Calu3 (cell line): ENCODE data around the gene FRK. TPM values are rescaled to one million over a fixed set of nuclear protein-coding genes. Genes with fewer than 3 reads are reported as not detected.
A peak's percentile ranks its signal among the peaks of the same experiment; 100 is the strongest.

Experiments
- BruUV-seq: library from RNA; stranded (reverse); fragments of 400-500 nt; replicated peaks from 2 replicates; lab custom pipeline; 2021; lab: Mats Ljungman, UMichigan
- CTCF ChIA-PET: fragments of 300-600 bp; sonication (Branson Sonifier 250); formaldehyde crosslinking; loops from one replicate; lab custom pipeline; 2022; ENCODE audit warnings: antibody characterized with exemption; lab: Charles Lee
- DNase-seq: peaks from one replicate; pipeline ENCODE4 v3.0.0; 2022
- H3K27ac Mint-ChIP-seq: one replicate; pipeline ENCODE4 v1.8.0; 2022; ENCODE audit warnings: mixed read lengths; ENCODE audit not compliant: unreplicated experiment
- H3K27me3 Mint-ChIP-seq: one replicate; pipeline ENCODE4 v1.8.0; 2022; ENCODE audit warnings: mixed read lengths; ENCODE audit not compliant: unreplicated experiment
- H3K36me3 Mint-ChIP-seq: one replicate; pipeline ENCODE4 v1.8.0; 2022; ENCODE audit warnings: mild to moderate bottlenecking, moderate library complexity, mixed read lengths; ENCODE audit not compliant: insufficient read depth, unreplicated experiment
- H3K4me1 Mint-ChIP-seq: one replicate; pipeline ENCODE4 v1.8.0; 2022; ENCODE audit warnings: mild to moderate bottlenecking, low read depth, mixed read lengths; ENCODE audit not compliant: unreplicated experiment
- H3K4me3 Mint-ChIP-seq: one replicate; pipeline ENCODE4 v1.8.0; 2022; ENCODE audit warnings: mild to moderate bottlenecking, low read depth, moderate library complexity, mixed read lengths; ENCODE audit not compliant: unreplicated experiment
- H3K9me3 Mint-ChIP-seq: one replicate; pipeline ENCODE4 v1.8.0; 2022; ENCODE audit warnings: low read depth, mixed read lengths; ENCODE audit not compliant: unreplicated experiment
- intact Hi-C: fragments of 100-400 bp; cut with micrococcal nuclease; formaldehyde crosslinking; loops from one replicate; pipeline ENCODE4 v1.10.0; 2022; ENCODE audit not compliant: unreplicated experiment
- total RNA-seq: library from RNA; stranded (reverse); gene quantifications from 2 replicates; pipeline ENCODE4 v1.2.3, GENCODE V29; 2022
- TF ChIP-seq, protein P1 (sequence below): fragments of 200-600 bp; IDR thresholded peaks from one replicate; pipeline ENCODE4 v1.8.0; 2022; ENCODE audit warnings: antibody characterized with exemption; ENCODE audit not compliant: unreplicated experiment

FRK gene
- total RNA-seq, 1 experiment from 2014 or later = 21.2 TPM

DNA sequence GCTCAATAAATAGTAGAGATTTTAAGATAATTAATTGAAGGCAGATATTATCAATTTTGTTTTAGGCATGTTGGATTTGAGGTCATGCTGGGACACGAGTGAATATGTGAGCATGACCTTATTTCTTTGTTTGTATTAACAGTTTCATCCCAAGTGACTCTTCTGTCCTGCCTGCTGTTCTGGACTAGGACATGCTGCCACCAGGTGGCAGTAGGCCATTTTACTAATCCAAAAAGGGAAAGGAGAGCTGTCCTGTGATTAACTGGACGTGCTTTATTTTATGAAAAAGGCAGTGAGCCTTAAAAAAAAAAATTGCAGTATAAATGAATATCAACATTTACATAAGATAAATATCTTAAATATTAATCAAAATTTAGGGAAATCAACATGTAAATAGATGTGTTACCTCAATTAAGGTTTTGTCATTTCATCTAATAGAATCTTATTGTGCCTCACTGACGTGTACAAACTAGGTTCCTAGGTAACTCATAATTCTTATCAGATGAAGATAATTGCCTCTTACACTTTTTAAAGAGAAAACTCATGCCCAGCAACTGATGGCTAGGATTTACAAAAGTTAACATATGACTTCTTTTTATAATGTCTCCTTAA lies 49.8 kb downstream of the FRK start:
- no TSS peak for BruUV-seq
- H3K27me3 Mint-ChIP-seq = no peaks in the 10 kb centered on the region
- peak overlapping the region; percentile 48 for H3K4me3 Mint-ChIP-seq
- H3K9me3 Mint-ChIP-seq = peaks cover 3% of the 10 kb centered on the region
- peaks cover 10% of the 10 kb centered on the region for H3K36me3 Mint-ChIP-seq
- TF ChIP-seq, protein P1, sequence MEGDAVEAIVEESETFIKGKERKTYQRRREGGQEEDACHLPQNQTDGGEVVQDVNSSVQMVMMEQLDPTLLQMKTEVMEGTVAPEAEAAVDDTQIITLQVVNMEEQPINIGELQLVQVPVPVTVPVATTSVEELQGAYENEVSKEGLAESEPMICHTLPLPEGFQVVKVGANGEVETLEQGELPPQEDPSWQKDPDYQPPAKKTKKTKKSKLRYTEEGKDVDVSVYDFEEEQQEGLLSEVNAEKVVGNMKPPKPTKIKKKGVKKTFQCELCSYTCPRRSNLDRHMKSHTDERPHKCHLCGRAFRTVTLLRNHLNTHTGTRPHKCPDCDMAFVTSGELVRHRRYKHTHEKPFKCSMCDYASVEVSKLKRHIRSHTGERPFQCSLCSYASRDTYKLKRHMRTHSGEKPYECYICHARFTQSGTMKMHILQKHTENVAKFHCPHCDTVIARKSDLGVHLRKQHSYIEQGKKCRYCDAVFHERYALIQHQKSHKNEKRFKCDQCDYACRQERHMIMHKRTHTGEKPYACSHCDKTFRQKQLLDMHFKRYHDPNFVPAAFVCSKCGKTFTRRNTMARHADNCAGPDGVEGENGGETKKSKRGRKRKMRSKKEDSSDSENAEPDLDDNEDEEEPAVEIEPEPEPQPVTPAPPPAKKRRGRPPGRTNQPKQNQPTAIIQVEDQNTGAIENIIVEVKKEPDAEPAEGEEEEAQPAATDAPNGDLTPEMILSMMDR = peak; percentile 77
- intact Hi-C loops = loop anchor here (1.0 kb wide), 2 partner anchors 48 to 90 kb away; no protein-coding TSS in a partner anchor
- CTCF ChIA-PET = interaction anchor here (0.6 to 2.7 kb wide), 14 partner anchors 8 to 1307 kb away, joined by 3 to 25 read pairs (median 6); partner anchors contain the start of genes FRK and NT5DC1
- H3K4me1 Mint-ChIP-seq = peaks cover 63% of the 10 kb centered on the region
- peak; percentile 78 for DNase-seq
- H3K27ac Mint-ChIP-seq = peak overlapping the region; percentile 98

- intact Hi-C loops = no loop called here
- no peak for DNase-seq
- Mint-ChIP-seq H3K4me3 (no peak overlapping the region), H3K27me3 (no peaks in the 10 kb centered on the region), H3K27ac (no peak overlapping the region), H3K36me3 (peaks cover 9% of the 10 kb centered on the region), H3K9me3 (peaks cover 3% of the 10 kb centered on the region), H3K4me1 (peaks cover 58% of the 10 kb centered on the region)
- CTCF ChIA-PET = interaction anchor here (0.8 to 2.7 kb wide), 7 partner anchors 42 to 102 kb away, joined by 4 to 25 read pairs (median 12); partner anchors contain the start of genes FRK and NT5DC1
- TF ChIP-seq, protein P1 = no peak
- BruUV-seq = no TSS peak
These were observed 50.3 kb downstream of the FRK start for GRCh38 chr6:116010386-116010785.

GRCh38 chr6:116008470-116009243 lies 52.0 kb downstream of the FRK start:
- CTCF ChIA-PET = interaction anchor here (0.6 to 1.6 kb wide), 4 partner anchors 8 to 88 kb away, joined by 3 to 5 read pairs (median 4); partner anchors contain the start of gene FRK
- BruUV-seq = no TSS peak
- no peak for DNase-seq
- H3K9me3 Mint-ChIP-seq = no peaks in the 10 kb centered on the region
- H3K27ac Mint-ChIP-seq = peak overlapping the region; percentile 68
- H3K36me3 Mint-ChIP-seq = no peaks in the 10 kb centered on the region
- intact Hi-C loops = no loop called here
- TF ChIP-seq, protein P1 = no peak
- peaks cover 54% of the 10 kb centered on the region for H3K4me1 Mint-ChIP-seq
- no peaks in the 10 kb centered on the region for H3K27me3 Mint-ChIP-seq
- no peak overlapping the region for H3K4me3 Mint-ChIP-seq

DNA sequence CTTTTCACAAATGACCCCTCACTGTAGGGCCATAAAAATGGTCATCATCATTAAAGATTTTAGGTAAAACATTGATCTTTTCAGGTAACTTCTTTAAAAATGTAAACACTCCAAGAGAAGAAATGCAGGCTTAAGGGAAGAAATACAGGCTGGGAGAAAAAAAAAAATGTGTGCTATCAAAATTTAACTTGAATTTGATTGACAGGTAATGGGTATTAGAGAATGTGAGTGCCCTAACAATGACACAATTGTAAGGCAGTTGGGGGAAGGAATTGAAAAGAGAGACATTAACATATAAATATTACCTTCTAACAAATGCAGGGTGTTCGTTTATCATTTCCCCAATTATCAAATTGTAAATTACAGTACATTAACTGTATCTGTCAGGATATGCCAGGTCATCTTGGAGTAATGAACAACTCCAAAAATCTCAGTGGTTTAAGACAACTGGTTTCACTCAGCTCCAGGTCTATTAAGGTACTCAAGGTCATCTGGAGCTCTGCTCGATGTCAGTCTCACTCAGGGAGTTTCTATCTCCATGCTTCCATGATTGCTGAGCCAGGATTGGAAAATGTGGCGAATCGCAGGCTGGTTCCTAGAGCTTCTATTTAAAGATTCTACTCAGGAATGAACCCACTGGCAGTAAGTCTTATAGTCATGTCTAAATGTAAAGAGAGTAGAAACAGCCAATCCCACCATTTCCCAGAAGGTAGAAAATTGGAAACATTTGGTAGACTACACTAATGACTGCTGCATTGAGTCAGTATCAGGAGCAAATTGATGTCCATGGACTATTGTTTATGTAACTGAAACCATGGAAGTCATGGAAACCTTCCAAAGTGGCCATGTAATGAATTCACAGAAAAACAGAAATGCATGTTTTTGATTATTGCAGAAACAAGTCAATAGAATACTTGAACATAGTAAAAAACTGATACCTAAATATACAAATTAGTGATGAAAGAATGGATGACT lies 55.6 kb downstream of the FRK start:
- intact Hi-C loops = no loop called here
- Mint-ChIP-seq H3K36me3 (peaks cover 11% of the 10 kb centered on the region), H3K27ac (no peak overlapping the region), H3K27me3 (no peaks in the 10 kb centered on the region), H3K4me1 (peaks cover 24% of the 10 kb centered on the region), H3K9me3 (no peaks in the 10 kb centered on the region), H3K4me3 (no peak overlapping the region)
- CTCF ChIA-PET = no interaction called here
- BruUV-seq = no TSS peak
- TF ChIP-seq, protein P1 = no peak
- no peak for DNase-seq
